Posterior vena cava (tissue), 2 donors: ENCODE results near the gene EXOC4. TPM values are rescaled to one million over a fixed set of nuclear protein-coding genes. Genes with fewer than 3 reads are reported as not detected.

Source experiments
- DNase-seq: peaks from one replicate; pipeline ENCODE4 v3.0.0-alpha.2; 2020; ENCODE audit warnings: low spot score
- intact Hi-C, 2 donors: fragments of 100-400 bp; cut with DNase I; formaldehyde crosslinking; loops; one replicate each; pipeline versions ENCODE4 v1.14.1 to v1.14.2; 2022 to 2023
- total RNA-seq, 2 donors: library from RNA; stranded (reverse); fragmentation: NEBNext Ultra II Directional; extraction: Animal tissue kit (Norgen Biotek cat#: 25700); gene quantifications; one replicate each; pipeline ENCODE4 v1.2.1, GENCODE V29; 2021
- donor health status: DM: yes; HTN: yes; CAD: no.
- donor health status: DM: yes; HTN: yes; CAD: no.

The EXOC4 gene
- total RNA-seq, 2 donors from 2014 or later = 66.0 to 70.6 TPM

GRCh38 chr7:133670250-133670649 is 417.4 kb downstream of the EXOC4 start:
- DNase-seq = no peak
- intact Hi-C loops = no loop called here

GRCh38 chr7:133672866-133673265 is 420.0 kb downstream of the EXOC4 start:
- DNase-seq = no peak
- intact Hi-C loops = no loop called here

- intact Hi-C loops = no loop called here
- DNase-seq = no peak
Observed at GRCh38 chr7:133674079-133674763, 421.3 kb downstream of the EXOC4 start.

GRCh38 chr7:133675510-133676218 is 422.8 kb downstream of the EXOC4 start:
- intact Hi-C loops = no loop called here

DNA sequence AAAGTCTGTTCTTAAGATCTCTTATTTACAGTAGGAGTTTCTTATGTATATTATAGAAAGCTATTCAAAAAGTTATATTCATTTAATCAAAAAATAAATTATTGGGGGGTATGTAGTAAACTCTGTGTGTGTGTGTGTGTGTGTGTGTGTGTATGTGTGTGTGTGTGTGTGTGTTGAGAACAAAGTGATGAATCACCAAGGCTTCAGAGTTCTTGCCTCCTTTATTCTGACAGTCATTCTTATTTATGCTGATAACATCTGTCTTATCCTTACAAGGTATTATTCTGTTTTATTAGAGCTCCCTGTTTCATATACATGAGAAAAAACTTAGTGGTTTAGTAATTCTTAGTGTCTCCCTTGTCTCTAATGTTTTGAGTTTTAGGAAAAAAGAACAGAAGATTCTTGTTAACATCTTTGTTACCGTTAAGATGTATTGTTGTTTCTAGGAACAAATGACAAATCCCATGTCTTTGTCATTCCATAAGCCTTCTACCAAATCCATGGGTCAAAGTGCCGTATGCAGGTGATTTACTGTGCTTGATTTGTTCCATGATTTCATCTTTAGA is 424.0 kb downstream of the EXOC4 start:
- intact Hi-C loops = no loop called here
- DNase-seq = no peak

More at GRCh38 chr7:133675510-133676218, 422.8 kb downstream of the EXOC4 start:
- DNase-seq = no peak

DNA sequence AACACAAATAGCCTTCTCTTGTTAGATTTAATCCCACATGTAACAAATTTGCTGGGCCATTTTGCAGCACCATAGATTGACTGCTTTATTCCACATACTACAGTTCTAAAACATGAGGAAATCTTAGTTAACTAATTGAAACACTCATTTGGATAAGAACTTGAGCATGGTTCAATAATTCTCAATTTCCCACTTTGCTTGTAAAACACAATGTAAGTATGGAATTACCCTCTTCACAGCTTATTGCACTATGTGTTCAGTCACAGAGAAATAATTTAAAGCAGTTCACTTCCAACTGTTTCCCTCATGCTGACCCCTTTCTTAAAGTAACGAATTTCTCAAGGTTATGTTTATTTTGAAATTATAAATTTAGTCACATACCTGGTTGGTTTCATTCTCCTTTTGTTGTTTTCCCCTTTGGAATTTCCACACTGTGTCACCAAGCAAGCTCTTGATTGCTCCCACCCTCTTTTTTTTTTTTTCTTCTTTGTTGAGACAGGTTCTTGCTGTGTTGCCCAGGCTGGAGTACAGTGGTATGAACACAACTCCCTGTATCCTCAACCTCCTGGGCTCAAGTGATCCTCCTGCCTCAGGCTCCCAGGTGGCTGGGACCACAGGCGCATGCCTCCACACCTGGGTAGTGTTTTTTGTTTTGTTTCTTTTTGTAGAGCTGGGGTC is 425.4 kb downstream of the EXOC4 start:
- no peak for DNase-seq
- intact Hi-C loops = no loop called here

- no peak for DNase-seq
- intact Hi-C loops = no loop called here
Observed at GRCh38 chr7:133679977-133680376, 427.1 kb downstream of the EXOC4 start.

DNA sequence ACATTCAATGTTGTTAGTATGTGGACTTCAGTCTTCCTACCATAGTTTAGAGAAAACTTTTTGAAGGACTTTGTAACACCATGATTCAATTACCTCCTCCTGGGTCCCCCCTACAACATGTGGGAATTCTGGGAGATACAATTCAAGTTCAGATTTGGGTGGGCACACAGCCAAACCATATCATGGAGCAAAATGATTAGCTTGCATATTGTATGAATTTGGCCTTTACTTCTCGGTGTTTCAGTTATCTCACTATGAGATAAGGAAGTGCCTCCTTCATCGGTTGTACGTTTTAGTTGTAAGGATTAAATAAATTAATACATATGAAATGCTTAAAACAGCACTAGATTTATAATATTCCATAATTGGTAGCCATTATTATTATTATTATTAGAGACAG is 428.7 kb downstream of the EXOC4 start:
- intact Hi-C loops = no loop called here
- DNase-seq = no peak

DNA sequence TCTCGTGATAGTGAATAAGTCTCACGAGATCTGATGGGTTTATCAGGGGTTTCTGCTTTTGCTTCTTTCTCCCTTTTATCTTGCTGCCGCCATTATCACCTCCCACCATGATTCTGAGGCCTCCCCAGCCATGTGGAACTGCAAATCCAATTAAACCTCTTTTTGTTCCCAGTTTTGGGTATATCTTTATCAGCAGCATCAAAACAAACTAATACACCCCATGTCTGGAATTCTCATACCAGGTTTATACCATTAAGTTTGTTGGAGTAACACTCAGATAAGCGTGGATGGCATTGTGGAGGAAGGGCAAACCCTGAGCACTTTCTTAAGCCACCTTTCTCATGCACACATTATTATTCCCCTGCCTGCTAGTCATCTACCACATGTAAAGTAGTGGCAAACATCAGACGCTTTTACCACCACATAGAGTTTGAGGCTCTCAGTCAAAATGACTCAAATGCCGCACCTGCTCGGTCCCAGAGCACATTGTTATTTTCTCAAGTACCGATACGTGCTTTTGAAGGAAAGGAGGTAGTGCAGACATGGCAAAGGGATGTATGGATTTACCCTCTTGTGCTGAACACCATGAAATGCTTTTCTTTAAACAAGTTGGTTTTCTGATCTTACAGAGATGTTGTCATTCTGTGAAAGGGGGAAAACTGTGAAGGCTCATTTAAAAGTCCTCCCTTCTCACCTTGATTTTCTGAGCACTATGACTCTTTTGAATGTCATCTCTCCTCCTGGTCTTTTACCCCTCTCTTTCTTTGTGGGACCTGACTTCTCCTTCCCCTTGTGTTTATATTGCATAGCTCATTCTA is 429.7 kb downstream of the EXOC4 start:
- intact Hi-C loops = no loop called here

GRCh38 chr7:133683182-133683454 is 430.2 kb downstream of the EXOC4 start:
- intact Hi-C loops = no loop called here
- no peak for DNase-seq

More for the DNA sequence above, 429.7 kb downstream of the EXOC4 start:
- DNase-seq = no peak

DNA sequence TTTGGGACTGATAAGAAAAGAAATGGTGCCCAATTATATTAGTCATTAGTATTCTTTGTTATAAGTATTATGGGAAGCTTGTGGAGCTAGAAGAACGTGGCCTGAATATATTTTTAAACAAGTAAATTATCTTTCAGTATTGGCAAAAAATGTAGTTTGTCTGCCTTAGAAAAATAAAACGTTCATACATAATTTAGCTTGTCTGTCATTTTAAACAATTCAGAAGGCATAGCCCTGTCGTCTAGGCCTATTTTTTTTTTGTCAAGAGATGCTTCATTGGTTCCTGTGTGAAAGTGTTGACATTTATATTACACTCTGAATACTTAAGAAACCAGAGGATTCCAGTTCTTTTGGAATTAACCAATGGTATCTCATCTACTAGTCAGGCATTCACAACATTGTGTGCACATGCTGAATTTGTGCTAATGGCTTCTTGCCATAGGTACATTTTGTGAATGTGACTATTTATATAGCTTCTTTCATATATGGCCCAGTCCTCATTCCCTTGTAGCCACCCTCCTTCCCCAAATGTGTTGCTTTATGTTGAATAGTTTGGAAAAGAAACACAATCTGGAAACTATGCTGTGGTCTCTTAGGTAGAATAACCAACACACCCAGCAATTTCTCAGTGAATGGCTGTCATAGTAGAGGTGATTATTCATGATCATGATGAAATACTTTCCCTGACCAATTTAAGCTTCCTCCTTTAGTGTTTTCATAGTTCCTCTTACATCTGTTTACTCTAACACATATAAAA is 435.8 kb downstream of the EXOC4 start:
- intact Hi-C loops = no loop called here
- no peak for DNase-seq

DNA sequence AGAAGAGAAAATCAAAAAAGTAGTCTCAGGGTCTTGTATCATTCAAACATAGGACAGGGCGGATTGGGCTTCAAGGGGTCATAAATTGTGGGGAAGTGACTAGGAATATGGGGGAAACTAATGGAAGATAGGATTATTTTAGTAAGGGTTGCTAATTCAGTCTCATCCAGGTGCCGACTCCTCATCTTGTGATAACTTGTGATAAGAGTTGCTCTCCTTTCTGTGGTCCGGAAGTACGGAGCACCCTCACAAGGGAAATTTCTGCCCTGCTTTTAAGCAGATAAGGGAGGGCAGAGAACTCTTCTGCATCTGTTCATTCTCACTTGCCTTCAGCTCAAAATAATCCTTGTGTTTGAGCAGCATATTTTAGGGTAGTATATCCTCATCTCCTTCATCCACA is 437.9 kb downstream of the EXOC4 start:
- no peak for DNase-seq
- intact Hi-C loops = no loop called here

- no peak for DNase-seq
- intact Hi-C loops = no loop called here
Observed at GRCh38 chr7:133691727-133692610, 439.1 kb downstream of the EXOC4 start.

DNA sequence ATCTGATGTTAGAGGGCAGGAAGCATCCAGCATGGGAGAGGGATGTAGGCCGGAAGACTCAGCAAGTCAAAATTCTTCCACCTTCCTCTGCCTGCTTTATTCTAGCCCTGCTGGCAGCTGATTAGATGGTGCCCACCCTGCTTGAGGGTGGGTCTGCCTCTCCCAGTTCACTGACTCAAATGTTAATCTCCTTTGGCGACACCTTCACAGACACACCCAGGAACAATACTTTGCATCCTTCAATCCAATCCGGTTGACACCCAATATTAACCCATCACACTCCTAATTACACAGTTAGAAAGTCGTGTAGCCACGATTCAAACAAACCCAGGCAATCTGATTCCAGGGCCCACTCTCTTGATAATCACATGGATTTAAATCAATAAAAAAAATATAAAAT is 440.4 kb downstream of the EXOC4 start:
- intact Hi-C loops = no loop called here
- no peak for DNase-seq

- no peak for DNase-seq
- intact Hi-C loops = no loop called here
Observed at GRCh38 chr7:133696056-133696455, 443.2 kb downstream of the EXOC4 start.

- intact Hi-C loops = no loop called here
- no peak for DNase-seq
Observed at GRCh38 chr7:133697585-133697984, 444.7 kb downstream of the EXOC4 start.

- no peak for DNase-seq
- intact Hi-C loops = no loop called here
Observed at GRCh38 chr7:133698127-133698526, 445.2 kb downstream of the EXOC4 start.

GRCh38 chr7:133699386-133699785 is 446.5 kb downstream of the EXOC4 start:
- no peak for DNase-seq
- intact Hi-C loops = no loop called here
